GM12872 (cell line): ENCODE data around the gene EYS.

Experiments
- TF ChIP-seq, protein P1 (sequence below): IDR thresholded peaks from 3 replicates; pipeline ENCODE4 v1.5.1; 2011; ENCODE audit warnings: low read depth, mild to moderate bottlenecking, low read length, moderate library complexity; ENCODE audit not compliant: insufficient read depth

The EYS gene

DNA sequence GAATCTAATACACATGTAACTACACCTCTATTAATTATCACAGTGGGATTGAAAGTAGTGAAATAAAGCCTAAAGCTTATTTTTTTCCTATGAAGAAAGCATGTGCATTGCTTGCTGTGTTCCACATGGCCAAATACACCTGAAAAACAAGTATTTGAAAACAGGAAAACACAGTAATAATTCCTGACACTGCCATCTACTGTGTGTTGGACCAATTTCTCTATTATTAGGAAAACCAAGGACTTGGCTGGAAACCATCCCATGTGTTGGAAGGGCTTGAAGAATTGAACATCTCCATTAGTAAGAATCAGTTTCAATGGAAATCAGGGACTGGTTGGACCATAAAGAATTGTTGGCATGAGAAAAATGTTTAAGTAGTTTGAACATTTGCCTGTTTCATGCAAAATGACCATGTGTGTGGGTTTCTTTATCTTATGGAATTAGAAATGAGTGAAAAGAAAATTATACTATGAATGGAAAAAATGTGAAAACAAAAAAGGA lies 1947.4 kb downstream of the EYS start:
- TF ChIP-seq, protein P1, sequence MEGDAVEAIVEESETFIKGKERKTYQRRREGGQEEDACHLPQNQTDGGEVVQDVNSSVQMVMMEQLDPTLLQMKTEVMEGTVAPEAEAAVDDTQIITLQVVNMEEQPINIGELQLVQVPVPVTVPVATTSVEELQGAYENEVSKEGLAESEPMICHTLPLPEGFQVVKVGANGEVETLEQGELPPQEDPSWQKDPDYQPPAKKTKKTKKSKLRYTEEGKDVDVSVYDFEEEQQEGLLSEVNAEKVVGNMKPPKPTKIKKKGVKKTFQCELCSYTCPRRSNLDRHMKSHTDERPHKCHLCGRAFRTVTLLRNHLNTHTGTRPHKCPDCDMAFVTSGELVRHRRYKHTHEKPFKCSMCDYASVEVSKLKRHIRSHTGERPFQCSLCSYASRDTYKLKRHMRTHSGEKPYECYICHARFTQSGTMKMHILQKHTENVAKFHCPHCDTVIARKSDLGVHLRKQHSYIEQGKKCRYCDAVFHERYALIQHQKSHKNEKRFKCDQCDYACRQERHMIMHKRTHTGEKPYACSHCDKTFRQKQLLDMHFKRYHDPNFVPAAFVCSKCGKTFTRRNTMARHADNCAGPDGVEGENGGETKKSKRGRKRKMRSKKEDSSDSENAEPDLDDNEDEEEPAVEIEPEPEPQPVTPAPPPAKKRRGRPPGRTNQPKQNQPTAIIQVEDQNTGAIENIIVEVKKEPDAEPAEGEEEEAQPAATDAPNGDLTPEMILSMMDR, result no peak

DNA sequence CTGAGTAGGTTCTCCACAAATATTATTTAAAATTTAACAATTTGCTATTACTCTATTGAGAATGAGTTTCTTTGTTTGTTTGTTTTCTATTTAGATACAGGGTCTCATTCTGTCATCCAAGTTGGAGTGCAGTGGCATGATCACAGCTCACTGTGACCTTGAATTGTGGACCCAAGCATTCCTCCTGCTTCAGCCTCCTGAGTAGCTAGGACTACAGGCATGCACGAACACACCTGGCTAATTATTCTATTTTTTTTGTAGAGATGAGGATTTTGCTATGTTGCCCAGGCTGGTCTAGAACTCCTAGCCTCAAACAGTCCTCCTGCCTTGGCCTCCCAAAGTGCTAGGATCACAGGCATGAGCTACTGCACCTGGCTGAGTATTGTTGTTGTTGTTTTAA lies 1949.2 kb downstream of the EYS start:
- TF ChIP-seq, protein P1, result no peak

DNA sequence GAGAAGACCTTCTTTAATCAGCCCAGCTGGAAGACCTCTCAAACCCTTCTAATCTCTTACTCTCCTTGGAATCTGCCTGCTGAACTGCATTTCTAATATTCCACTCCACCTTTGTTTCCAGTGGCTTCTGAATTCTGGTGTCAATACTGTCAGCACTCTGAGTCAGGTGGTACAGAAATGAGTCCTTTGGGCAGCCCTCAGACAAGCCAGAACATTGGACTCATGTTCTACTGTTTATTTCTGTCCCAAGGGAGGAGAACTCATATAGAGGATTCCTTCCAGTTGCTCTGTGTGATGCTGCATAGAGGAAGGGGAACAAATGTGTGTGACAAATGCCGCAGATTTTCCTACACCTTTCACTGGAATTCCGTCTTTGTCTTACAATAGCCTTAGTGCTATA lies 1956.6 kb downstream of the EYS start:
- TF ChIP-seq, protein P1, result no peak

DNA sequence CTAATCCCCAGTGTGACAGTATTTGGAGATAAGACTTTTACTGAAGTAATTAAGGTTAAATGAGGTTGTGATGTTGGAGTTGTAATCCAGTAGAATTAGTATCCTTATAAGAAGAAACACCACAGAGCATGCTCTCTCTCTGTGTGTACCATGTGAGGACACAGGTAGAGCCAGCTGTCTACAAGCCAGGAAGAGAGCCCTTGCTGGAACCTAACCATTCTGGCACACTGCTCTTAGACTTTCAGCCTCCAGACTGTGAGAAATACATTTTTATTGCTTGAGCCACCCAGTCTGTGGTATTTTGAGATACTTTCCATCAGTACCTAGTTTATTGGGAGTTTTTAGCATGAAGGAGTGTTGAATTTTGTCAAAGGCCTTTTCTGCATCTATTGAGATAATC lies 1961.2 kb downstream of the EYS start:
- TF ChIP-seq, protein P1, result no peak

DNA sequence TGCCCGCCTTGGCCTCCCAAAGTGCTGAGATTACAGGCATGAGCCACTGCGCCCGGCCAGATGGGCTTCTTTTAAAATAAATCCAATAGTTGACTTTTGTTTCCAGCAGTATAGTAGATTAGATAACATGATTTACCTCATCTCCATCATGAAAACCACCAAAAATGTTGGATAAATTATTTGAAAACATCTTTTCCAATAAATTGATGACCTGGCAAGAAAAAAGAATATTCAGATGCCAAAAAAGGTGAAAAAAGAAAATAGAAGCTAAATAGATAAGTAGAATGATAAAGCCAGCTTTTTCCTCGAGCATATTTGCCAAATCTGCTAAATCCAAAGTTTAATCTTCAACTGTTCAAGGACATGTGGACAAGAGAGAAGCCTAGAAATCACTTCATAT lies 1962.2 kb downstream of the EYS start:
- TF ChIP-seq, protein P1, result no peak

DNA sequence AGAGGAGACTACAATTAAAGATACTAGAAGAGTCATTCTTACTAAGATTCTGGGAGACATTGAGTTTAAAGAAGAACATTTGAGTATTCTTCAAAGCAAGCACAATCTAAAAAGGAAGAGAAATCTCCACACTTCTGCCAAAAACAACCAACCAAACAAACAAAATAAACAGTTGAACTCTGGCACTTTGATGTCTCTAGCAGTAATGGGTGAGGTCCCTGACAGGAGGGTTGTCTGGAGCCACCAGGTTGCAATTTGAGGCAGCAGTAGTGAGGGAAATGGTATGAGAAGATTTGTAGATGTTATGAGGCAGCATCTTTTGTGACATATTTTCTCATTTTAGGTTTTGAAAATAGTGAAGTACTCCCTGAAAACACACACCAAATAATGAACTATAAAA lies 1963.3 kb downstream of the EYS start:
- TF ChIP-seq, protein P1, result no peak

DNA sequence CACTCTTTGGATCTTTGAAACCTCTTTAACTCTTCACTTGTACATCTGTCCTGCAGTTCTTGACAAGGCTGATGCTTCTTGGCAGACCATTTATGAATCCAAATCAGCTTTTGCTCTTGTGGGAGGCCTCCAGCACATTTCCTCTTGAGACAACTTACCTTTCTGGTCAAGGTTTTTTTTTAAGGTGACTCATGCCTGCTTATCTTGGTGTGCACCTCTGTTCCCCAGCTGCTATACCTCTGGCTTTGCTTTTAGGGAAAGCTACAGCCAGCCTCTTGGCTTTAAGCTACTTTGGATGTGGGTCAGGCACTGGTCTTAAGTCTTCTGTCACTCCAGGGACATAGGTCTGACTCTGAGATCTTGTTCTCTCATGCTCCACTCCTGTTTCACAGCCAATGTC lies 1965.0 kb downstream of the EYS start:
- TF ChIP-seq, protein P1, result no peak

DNA sequence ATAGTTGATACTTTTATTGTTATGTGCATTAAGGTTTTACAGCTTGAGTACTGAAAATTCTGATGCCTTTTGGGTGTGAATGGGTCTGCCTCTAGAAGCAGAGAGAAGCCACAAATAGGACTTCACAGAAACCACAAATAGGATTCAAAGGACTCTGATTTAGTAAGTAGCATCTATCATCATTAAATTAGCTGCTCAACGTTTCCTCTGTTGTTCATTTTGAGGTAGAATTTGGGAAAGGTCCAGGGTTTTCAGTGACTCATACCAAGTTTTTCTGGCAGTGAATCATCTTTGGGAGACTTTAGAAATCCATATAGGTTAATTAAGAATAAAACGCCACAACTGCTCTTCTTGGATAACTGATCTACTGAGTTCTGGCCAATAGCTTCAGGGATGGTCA lies 1966.3 kb downstream of the EYS start:
- TF ChIP-seq, protein P1, result no peak
